Measurements from ENCODE around the gene LINGO1.

DNA sequence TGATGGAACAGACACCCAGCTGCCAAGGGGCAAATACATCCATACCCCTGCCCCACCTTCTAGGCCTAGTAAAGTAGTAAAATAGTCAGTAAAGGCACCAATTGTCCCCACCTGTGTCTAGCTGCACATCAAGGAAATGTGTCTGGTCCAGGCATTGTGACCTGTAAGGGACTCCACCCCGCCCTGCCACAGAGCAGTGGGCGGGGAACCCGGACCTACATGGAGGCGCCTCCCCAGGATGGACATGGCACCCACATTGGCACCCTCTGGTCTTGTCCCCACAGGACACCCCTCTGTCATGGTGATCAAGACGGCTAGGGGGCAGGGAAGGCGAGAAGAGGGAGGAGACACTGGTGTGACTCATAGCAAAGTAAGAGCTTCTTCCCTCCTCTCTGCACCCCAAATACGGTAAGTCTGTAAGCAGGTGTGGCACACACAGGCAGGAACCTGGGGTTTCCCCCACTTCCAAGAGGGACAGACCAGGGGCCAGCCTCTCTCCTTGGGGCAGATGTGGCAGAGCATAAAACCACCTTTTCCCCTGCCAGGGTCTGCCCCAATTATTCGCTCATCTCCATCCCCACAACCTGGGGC lies 13.5 kb upstream of the LINGO1 start:
- TF ChIP-seq CTCF (IDR thresholded peaks at IDR 0.05 in 2 of 3, conservative IDR thresholded peaks at IDR 0.05 in 1 of 3; ENCODE audit: insufficient read depth in 2 of 3, low read depth in 1 of 3, low read length in 3 of 3) (no peak), CBX5 (IDR thresholded peaks at IDR 0.05; ENCODE audit: borderline replicate concordance, low read depth) (no peak), SMARCE1 (IDR thresholded peaks at IDR 0.05) (no peak), EZH2 (IDR thresholded peaks at IDR 0.05; ENCODE audit: borderline replicate concordance, low read depth, low read length) (no peak), MCM7 (IDR thresholded peaks at IDR 0.05) (no peak), GATA2 (CRISPR knock-in tag; IDR thresholded peaks at IDR 0.05) (no peak), GATAD2A (IDR thresholded peaks at IDR 0.05) (no peak), GABPB1 (CRISPR knock-in tag; IDR thresholded peaks at IDR 0.05) (no peak), TAF1 (IDR thresholded peaks at IDR 0.05; ENCODE audit: control insufficient read depth, extremely low read depth, insufficient read depth, low read length, severe bottlenecking) (no peak), SPI1 (IDR thresholded peaks at IDR 0.05; ENCODE audit: borderline replicate concordance, low read depth, low read length) (no peak), SP1 (CRISPR knock-in tag; IDR thresholded peaks at IDR 0.05) (no peak)
